IMR-90 (cell line): ENCODE results near the gene INTS11. TPM values are rescaled to one million over a fixed set of nuclear protein-coding genes. Genes with fewer than 3 reads are reported as not detected.
A peak's percentile ranks its signal among the peaks of the same experiment; 100 is the strongest.

Source experiments
- ATAC-seq: fragments of 200-7000 bp; cut with Tn5 transposase; 2 replicates; pipeline ENCODE4 v1.9.1; 2020; ENCODE audit warnings: low read depth, mild to moderate bottlenecking, moderate library complexity
- BruUV-seq: library from RNA; stranded (reverse); fragments of 400-500 nt; replicated peaks from 2 replicates; lab custom pipeline; 2021; lab: Mats Ljungman, UMichigan
- CTCF ChIA-PET: fragments of 300-600 bp; formaldehyde crosslinking; extraction: SDS; loops from one replicate; lab custom pipeline; 2021; ENCODE audit warnings: antibody characterized with exemption; lab: Yijun Ruan, JAX
- POLR2A ChIA-PET: fragments of 300-600 bp; sonication (Branson Sonifier 250); formaldehyde crosslinking; loops from one replicate; lab custom pipeline; 2022; ENCODE audit warnings: antibody characterized with exemption; ENCODE audit not compliant: unreplicated experiment; lab: Charles Lee
- DNase-seq: peaks from one replicate; pipeline ENCODE4 v3.0.0; 2013
- H2AFZ ChIP-seq: replicated peaks from 2 replicates; pipeline ENCODE3; 2013; ENCODE audit warnings: low read length, mild to moderate bottlenecking; ENCODE audit not compliant: poor library complexity
- H2AK5ac ChIP-seq: 2 replicates; pipeline ENCODE4 v1.6.1; 2013; ENCODE audit warnings: low read depth, low read length, inconsistent platforms
- H2AK9ac ChIP-seq: replicated peaks from 2 replicates; pipeline ENCODE3; 2013; ENCODE audit warnings: mild to moderate bottlenecking, low read depth, low read length, moderate library complexity; ENCODE audit not compliant: poor library complexity
- H2BK120ac ChIP-seq: 2 replicates; pipeline ENCODE4 v1.6.1; 2013; ENCODE audit warnings: low read depth, low read length, inconsistent platforms
- H2BK15ac ChIP-seq: 3 replicates; pipeline ENCODE4 v1.6.1; 2013; ENCODE audit warnings: low read depth, low read length, inconsistent platforms
- H2BK20ac ChIP-seq: 2 replicates; pipeline ENCODE4 v1.6.1; 2013; ENCODE audit warnings: low read depth, mild to moderate bottlenecking, inconsistent platforms, low read length, moderate library complexity
- H2BK5ac ChIP-seq: 2 replicates; pipeline ENCODE4 v1.6.1; 2013; ENCODE audit warnings: mild to moderate bottlenecking, low read depth, low read length, inconsistent platforms; ENCODE audit not compliant: poor library complexity, severe bottlenecking
- H3K14ac ChIP-seq: replicated peaks from 2 replicates; pipeline ENCODE4 v1.6.1; 2013; ENCODE audit warnings: low read depth, low read length, inconsistent platforms
- H3K18ac ChIP-seq: 2 replicates; pipeline ENCODE4 v1.6.1; 2013; ENCODE audit warnings: low read depth, low read length, control low read depth
- H3K23ac ChIP-seq: 2 replicates; pipeline ENCODE4 v1.6.1; 2013; ENCODE audit warnings: low read depth, low read length, inconsistent platforms
- H3K27ac ChIP-seq: 2 replicates; pipeline ENCODE4 v1.5.1; 2013; ENCODE audit warnings: mild to moderate bottlenecking, control low read depth, low read length; ENCODE audit not compliant: insufficient read depth
- H3K27me3 ChIP-seq: 2 replicates; pipeline ENCODE4 v1.6.1; 2013; ENCODE audit warnings: low read length; ENCODE audit not compliant: control insufficient read depth, insufficient read depth
- H3K36me3 ChIP-seq: 2 replicates; pipeline ENCODE4 v1.6.1; 2013; ENCODE audit warnings: low read length, mixed read lengths; ENCODE audit not compliant: control insufficient read depth, insufficient read depth
- H3K4ac ChIP-seq: 2 replicates; pipeline ENCODE4 v1.6.1; 2013; ENCODE audit warnings: low read depth, low read length, inconsistent platforms
- H3K4me1 ChIP-seq: 2 replicates; pipeline ENCODE4 v1.6.1; 2013; ENCODE audit warnings: low read length, mixed read lengths; ENCODE audit not compliant: control insufficient read depth, insufficient read depth
- H3K4me2 ChIP-seq: 2 replicates; pipeline ENCODE4 v1.6.1; 2013; ENCODE audit warnings: low read depth, mild to moderate bottlenecking, control low read depth, low read length, moderate library complexity
- H3K4me3 ChIP-seq: 2 replicates; pipeline ENCODE4 v1.5.1; 2013; ENCODE audit warnings: low read depth, mild to moderate bottlenecking, control low read depth, low read length, moderate library complexity; ENCODE audit not compliant: insufficient read depth
- H3K56ac ChIP-seq: 2 replicates; pipeline ENCODE4 v1.6.1; 2013; ENCODE audit warnings: low read length, inconsistent platforms; ENCODE audit not compliant: insufficient read depth; ENCODE audit errors: extremely low read depth
- H3K79me1 ChIP-seq, 2 experiments: 2 replicates each; pipeline ENCODE4 v1.6.1; 2013; ENCODE audit warnings: low read length in 2 of 2, inconsistent platforms in 1 of 2, low read depth in 1 of 2
- H3K9ac ChIP-seq: 2 replicates; pipeline ENCODE4 v1.6.1; 2013; ENCODE audit warnings: low read depth, low read length, control low read depth
- H3K9me1 ChIP-seq: 2 replicates; pipeline ENCODE4 v1.6.1; 2013; ENCODE audit warnings: low read length, inconsistent platforms; ENCODE audit not compliant: insufficient read depth
- H3K9me3 ChIP-seq: 2 replicates; pipeline ENCODE4 v1.6.1; 2013; ENCODE audit warnings: low read length; ENCODE audit not compliant: control insufficient read depth, insufficient read depth
- H4K20me1 ChIP-seq: 2 replicates; pipeline ENCODE4 v1.6.1; 2013; ENCODE audit warnings: low read length, inconsistent platforms; ENCODE audit not compliant: insufficient read depth
- H4K5ac ChIP-seq: 2 replicates; pipeline ENCODE4 v1.6.1; 2013; ENCODE audit warnings: mild to moderate bottlenecking, low read depth, low read length, control low read depth
- H4K8ac ChIP-seq, 2 experiments: 2 replicates each; pipeline ENCODE4 v1.6.1; 2013; ENCODE audit warnings: low read depth in 2 of 2, low read length in 2 of 2, control low read depth in 1 of 2, inconsistent platforms in 1 of 2
- H4K91ac ChIP-seq: 2 replicates; pipeline ENCODE4 v1.6.1; 2013; ENCODE audit warnings: low read depth, low read length, inconsistent platforms; ENCODE audit not compliant: insufficient read depth
- BHLHE40 ChIP-seq: fragments of 150-350 bp; IDR thresholded peaks from 2 replicates; pipeline ENCODE4 v1.6.1; 2016; ENCODE audit warnings: mild to moderate bottlenecking, low read depth, low read length
- CHD1 ChIP-seq: IDR thresholded peaks from 2 replicates; pipeline ENCODE4 v1.6.1; 2012; ENCODE audit warnings: low read depth, low read length, improper control_type of control experiment
- MAZ ChIP-seq: IDR thresholded peaks from 2 replicates; pipeline ENCODE4 v1.6.1; 2012; ENCODE audit warnings: low read depth, mild to moderate bottlenecking, low read length, improper control_type of control experiment, moderate library complexity, borderline replicate concordance
- RFX5 ChIP-seq: IDR thresholded peaks from 2 replicates; pipeline ENCODE4 v1.8.0; 2012; ENCODE audit warnings: low read depth, mild to moderate bottlenecking, low read length, moderate library complexity
- WGBS, 2 experiments: methylation state at CpG; one replicate each; pipeline versions ENCODE4 v1.1.5 to v1.1.7; 2013; ENCODE audit warnings: missing lambda C conversion rate in 2 of 2; ENCODE audit not compliant: insufficient read length in 1 of 2; ENCODE audit errors: extremely low coverage in 2 of 2; 5-methylcytosine and 5-hydroxymethylcytosine counted together
- dilution Hi-C: fragments of 300-500 bp; cut with HindIII; formaldehyde crosslinking; loops from one replicate; pipeline ENCODE4 v1.14.3; 2018; ENCODE audit warnings: low sequenced_read_pairs; ENCODE audit not compliant: unreplicated experiment
- in situ Hi-C: fragments of 300-500 bp; cut with MboI; formaldehyde crosslinking; loops from 3 replicates; pipeline ENCODE4 v1.14.3; 2019; ENCODE audit warnings: low sequenced_read_pairs, inconsistent platforms, mixed read lengths
- intact Hi-C: fragments of 100-400 bp; cut with micrococcal nuclease; formaldehyde crosslinking; loops from 2 replicates; pipeline ENCODE4 v1.10.0; 2022
- polyA plus RNA-seq, 3 experiments: library from polyadenylated mRNA; depleted of rRNA; stranded (reverse); fragments of >200 nt; gene quantifications; 2 replicates each; pipeline ENCODE4 v1.2.3, GENCODE V29; 2012; ENCODE audit warnings: low replicate concordance in 1 of 3
- total RNA-seq: library from RNA; depleted of rRNA; stranded (reverse); fragments of >200 nt; gene quantifications from 2 replicates; pipeline ENCODE4 v1.2.3, GENCODE V29; 2012

Gene INTS11
- total and polyA plus RNA-seq, 2 of the 4 experiments (the other 2 are of a cell fraction): 56.1 to 123 TPM

GRCh38 chr1:1359664-1360468 lies 35.4 kb upstream of the INTS11 start:
- peak overlapping the region; percentile 92 for H4K8ac ChIP-seq
- peak overlapping the region; percentile 96 for H2BK5ac ChIP-seq
- peaks cover 31% of the 10 kb centered on the region for H3K4me1 ChIP-seq
- no peak overlapping the region for H3K4me3 ChIP-seq
- DNase-seq (peak; percentile 68), ATAC-seq (peak; percentile 0; the same call in 1 of the 2 replicates)
- peak overlapping the region; percentile 94 for H2AK9ac ChIP-seq
- intact Hi-C loops: loop anchor here (2.0 to 5.0 kb wide), 2 partner anchors 13 to 53 kb away; partner anchors contain the start of genes ACAP3 and PUSL1
- H3K18ac ChIP-seq: peak overlapping the region; percentile 71
- H3K56ac ChIP-seq: peak overlapping the region; percentile 87
- BruUV-seq: no TSS peak
- peaks cover 20% of the 10 kb centered on the region for H4K20me1 ChIP-seq
- H2BK20ac ChIP-seq: peak overlapping the region; percentile 81
- peak overlapping the region; percentile 99 for H2AK5ac ChIP-seq
- peak overlapping the region; percentile 86 for H4K5ac ChIP-seq
- peak overlapping the region; percentile 31; the same call in 1 of the 2 replicates for H3K4me2 ChIP-seq
- H4K91ac ChIP-seq: peak overlapping the region; percentile 98
- dilution Hi-C loops: no loop called here
- POLR2A ChIA-PET: interaction anchor here (1.0 kb wide), 1 partner anchor 15 kb away, joined by 3 read pairs; the partner anchor contains the start of gene AURKAIP1
- H3K9me3 ChIP-seq: no peaks in the 10 kb centered on the region
- no peaks in the 10 kb centered on the region for H3K27me3 ChIP-seq
- CTCF ChIA-PET: no interaction called here
- H2AFZ ChIP-seq: peak overlapping the region; percentile 69
- TF ChIP-seq RFX5: no peak
- 0 out of 2 replicates have a peak, but pooled peaks have one; percentile 15 for TF ChIP-seq MAZ
- TF ChIP-seq BHLHE40: 0 out of 2 replicates have a peak, but pooled peaks have one; percentile 14
- TF ChIP-seq CHD1: no peak
- peak overlapping the region; percentile 99 for H3K4ac ChIP-seq
- H3K79me1 ChIP-seq: peaks cover 4 to 17% of the 10 kb centered on the region in 2 experiments; a peak in 3 of 4 replicates
- H3K23ac ChIP-seq: peak overlapping the region; percentile 71
- peak overlapping the region; percentile 31 for H3K9ac ChIP-seq
- peaks cover 13% of the 10 kb centered on the region for H3K9me1 ChIP-seq
- in situ Hi-C loops: no loop called here
- peaks cover 4% of the 10 kb centered on the region; the same call in 1 of the 2 replicates for H3K36me3 ChIP-seq
- 76% methylated on average over 14 of the region's 28 CpGs; no CpG with 5 or more reads in 1 of the 2 experiments for WGBS, 2 experiments
- peak overlapping the region; percentile 99 for H2BK120ac ChIP-seq
- peak overlapping the region; percentile 90; the same call in 2 of the 3 replicates for H2BK15ac ChIP-seq
- H3K27ac ChIP-seq: peak overlapping the region; percentile 96
- H3K14ac ChIP-seq: peak overlapping the region; percentile 81
